ENCODE data around the gene JARID2.

Gene JARID2

DNA sequence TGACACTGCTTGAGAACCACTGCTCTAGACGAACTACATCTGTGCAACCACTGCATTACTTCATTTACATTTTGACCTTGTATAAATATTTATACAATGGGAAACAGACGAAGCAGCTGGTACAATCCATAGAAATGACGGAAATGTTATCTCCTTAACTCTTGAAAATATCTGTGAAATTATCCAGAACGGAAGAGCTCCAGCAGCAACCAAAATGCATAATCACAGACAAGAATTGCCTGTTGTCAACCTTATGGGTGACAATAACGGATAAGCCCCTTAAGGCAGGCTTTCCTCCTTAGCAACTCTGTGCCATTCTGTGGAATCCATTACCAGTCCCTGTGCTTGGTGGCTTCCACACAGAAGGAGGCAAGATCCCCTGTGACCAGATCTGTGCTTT is 301.5 kb downstream of the JARID2 start:
- DNase-seq (ENCODE audit: low read depth), result no peak

DNA sequence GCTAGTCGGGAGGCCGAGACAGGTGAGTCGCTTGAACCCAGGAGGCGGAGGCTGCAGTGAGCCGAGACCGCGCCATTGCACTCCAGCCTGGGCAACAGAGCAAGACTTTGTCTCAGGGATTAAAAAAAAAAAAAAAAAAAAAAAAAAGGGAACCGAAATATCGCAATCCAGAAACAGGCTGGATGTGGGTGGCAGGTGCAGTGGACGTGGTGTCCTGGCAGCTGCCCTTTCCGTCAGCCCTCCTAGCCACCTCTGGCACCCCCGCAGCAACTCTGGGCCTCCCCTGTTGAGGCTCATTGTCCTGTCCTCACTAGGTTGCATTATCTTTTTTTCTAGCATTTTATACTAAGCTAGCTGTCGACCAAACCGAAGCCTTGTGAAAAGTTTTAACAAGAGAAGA is 303.5 kb downstream of the JARID2 start:
- DNase-seq (ENCODE audit: low read depth), result no peak

DNA sequence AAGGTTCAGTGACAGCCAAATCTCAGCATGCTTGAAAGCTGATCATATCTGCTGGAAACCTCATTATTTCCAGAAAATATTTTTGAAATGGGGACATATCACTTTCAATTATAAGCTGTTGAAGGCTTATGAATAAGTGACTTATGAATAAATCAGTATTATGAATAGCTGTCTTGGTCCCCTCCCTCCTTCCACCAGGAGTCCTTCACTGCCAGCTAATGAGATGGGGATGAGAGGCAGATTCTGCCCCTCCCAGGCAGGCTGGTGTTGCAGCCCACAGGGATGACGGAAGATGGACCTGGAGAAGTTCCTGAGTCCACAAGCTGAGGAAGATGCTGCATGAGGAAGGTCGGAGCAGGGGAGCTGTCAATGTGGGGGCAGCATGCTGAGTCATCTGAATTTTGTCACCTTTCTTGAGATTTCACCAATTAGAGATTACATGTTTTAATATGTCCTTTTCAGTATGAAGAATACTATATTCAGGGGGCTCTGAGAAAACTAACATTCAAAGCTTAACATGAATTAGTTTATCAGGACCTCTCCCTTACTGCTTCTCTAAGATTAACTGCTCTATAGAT is 304.8 kb downstream of the JARID2 start:
- DNase-seq (ENCODE audit: low read depth), result no peak

DNA sequence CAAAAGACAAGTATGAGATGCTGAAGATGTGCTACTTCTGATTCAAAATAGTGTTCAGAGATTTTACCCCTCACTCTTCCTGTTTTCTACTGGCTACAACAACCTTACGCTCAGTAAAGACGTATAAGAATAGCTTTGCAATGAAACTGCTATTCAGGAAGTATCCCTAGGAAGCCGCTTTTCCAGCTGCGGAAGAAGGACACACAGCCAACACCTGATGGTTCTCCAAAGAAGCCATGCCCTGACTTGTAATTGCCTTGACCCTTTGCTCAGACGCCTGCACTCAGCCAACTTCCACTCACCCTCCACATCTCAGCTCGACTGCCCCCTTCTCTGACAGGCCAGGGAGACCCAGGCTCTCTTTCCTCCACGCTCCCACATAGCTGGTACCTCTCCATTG is 305.4 kb downstream of the JARID2 start:
- DNase-seq (ENCODE audit: low read depth), result no peak

DNA sequence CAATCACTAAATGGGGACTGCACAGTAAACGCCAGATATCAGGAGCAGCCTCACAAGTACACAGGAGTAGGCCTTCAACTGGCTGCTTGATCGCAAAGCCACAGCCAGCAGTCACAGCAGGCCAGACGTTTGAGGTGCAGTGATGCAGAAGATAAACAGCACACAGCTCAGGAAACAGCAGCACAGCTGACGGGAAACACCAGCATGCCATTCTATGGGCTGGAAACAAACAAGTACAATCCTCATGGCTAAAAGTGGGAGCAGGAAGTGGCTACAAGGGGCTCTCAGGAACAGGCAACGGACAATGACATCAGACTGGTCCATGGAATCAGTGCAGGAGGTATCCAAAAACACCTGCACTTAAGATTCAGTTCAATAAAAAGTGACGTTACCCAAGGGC is 305.9 kb downstream of the JARID2 start:
- DNase-seq (ENCODE audit: low read depth), result no peak

DNA sequence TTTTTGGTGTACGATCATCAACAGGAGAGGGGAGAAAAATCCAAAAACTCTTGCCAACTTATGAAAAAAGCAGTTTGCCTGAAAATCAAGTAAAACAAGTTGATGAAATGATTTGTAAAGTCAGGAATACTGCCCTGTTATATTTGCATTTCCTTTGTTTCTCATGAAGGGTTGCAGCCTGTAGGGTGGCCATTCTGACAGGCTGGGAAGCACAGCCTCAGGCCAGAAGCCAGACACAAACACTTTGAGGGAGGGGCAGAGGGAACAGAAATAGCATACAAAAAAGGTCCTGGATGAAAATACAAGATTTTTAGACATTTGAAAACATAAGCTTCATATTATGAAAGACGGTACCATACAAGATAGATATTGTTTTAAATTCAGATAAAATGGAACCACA is 307.2 kb downstream of the JARID2 start:
- DNase-seq (ENCODE audit: low read depth), result no peak

DNA sequence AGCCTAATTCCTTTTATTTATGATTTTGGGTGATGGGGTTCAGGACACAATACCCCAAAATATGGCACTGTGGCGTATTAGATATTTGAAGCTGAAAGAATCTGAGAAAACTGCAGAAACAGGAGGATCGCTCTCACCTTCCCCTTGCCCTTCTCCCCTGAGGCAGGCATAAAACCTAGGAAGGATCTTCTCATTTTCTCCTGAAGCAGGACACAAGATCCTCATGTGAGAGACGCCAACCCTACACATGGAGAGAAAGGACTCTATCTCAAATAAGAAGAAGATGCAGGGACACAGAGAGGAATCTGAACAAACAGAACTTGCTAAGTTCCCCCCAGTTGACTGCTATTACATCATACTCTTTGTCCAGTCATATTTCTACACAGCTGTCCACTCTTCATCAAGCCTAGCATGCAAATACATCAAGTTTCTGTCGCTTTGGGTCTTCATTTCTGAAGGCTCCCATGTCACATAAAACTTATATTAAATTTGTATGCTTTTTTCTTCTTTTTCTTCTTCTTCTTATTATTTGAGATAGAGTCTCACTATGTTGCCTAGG is 307.9 kb downstream of the JARID2 start:
- no peak for DNase-seq (ENCODE audit: low read depth)

DNA sequence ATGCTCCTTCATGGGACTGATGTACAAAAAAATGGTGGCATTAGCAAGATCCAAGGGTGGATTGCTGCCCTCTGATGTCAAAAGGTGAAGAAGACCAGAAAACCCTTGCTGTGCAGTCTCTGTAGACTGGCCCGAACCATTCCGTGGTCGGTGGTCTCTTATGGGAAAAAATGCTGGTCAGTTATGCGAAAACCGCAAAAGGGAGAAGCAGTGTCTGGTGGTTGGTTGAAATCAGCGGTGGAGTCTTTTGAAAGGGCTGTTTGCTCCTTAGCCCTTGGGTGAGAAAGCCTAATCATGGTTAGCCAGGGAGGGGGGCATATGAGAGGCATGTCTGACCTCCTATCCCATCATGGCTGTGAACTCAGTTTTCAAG is 308.8 kb downstream of the JARID2 start:
- no peak for DNase-seq (ENCODE audit: low read depth)

DNA sequence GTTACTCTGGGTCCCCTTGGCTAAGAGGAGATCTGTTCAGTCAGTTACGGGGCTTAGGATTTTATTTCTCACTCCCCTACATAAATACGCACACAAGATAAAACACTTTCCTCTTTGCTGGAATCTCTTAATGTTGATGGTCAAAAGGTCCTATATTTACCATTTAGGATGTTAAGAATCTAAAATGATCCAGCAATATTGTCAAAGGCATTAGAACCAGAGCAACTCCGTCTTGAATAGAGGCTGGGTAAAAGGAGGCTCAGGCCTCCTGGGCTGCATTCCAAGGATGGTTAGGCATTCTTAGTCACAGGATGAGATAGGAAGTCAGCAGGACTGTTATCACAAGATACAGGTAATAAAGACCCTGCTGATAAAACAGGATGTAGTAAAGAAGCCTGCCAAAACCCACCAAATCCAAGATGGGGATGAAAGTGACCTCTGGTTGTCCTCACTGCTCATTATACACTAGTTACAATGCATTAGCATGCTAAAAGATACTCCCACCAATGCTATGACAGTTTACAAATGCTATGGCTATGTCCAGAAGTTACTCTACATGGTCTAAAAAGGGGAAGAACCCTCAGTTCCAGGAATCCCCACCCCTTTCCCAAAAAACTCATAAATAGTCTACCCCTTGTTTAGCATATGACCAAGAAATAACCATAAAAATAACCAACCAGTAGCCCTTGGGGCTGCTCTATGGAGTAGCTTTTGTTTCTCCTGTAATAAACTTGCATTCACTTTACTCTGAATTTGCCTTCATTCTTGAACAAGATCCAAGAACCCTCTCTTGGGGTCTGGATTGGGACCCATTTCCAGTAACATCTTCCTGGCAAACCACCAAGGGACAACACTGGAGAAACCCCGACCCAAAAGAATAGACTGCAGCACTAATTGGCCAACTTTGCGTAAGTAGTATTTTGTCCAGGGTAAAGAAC is 309.5 kb downstream of the JARID2 start:
- DNase-seq (ENCODE audit: low read depth), result no peak

DNA sequence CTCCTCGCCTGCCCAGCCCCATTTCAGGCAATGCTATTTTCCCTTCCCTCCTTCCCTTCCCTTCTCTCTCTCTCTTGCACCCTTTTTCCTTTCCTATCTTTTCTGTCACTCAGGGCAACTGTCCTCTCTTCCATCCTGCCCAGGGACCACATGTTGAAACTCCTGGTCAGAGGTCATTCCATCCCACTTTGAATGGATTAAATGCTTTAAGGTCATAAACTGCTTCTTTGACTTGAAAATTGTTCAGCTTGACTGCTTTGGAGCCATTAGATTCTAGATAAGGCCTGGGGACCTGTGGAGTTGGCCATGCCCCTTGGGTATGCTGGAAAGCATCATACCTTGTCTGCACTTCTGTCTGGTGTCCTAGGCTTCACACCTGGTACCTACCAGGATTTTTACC is 310.8 kb downstream of the JARID2 start:
- DNase-seq (ENCODE audit: low read depth), result no peak

DNA sequence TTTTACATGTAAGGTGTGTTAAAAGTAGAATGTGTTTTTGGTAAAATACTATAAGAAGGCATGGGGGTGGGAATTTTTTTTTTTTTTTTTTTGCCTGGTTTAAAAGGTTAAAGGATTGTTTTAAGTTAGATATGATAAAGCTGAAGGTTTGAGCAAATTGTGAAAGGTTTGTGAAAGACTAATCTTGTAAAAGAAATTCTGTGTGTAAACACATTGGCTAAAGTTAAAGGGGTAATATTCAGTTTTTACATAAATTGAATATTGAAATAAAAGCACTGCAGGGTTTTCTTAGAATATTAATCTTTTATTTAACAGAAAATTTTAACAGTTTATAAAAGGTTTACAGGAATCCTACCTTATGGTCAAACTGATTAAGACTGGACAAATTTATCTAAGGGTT is 311.3 kb downstream of the JARID2 start:
- DNase-seq (ENCODE audit: low read depth), result no peak

DNA sequence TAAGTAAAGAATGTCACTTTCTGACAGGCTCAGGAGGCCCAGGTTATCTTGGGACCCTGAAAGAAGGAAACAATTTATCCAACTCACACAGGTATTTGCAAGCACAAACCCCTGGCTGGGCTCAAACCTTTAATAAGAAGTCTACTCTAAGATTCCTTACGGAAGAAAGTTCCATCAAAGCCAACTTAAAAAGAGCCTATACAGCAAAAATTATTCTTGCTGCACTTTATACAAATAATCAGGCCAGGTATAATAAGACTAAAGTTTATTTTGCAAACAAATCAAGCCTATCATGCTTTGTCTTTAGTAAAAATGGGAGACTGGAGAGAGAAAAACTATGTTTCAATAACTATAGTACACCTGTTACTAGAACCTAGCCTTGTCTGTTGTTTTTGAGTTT is 314.8 kb downstream of the JARID2 start:
- DNase-seq (ENCODE audit: low read depth), result no peak

DNA sequence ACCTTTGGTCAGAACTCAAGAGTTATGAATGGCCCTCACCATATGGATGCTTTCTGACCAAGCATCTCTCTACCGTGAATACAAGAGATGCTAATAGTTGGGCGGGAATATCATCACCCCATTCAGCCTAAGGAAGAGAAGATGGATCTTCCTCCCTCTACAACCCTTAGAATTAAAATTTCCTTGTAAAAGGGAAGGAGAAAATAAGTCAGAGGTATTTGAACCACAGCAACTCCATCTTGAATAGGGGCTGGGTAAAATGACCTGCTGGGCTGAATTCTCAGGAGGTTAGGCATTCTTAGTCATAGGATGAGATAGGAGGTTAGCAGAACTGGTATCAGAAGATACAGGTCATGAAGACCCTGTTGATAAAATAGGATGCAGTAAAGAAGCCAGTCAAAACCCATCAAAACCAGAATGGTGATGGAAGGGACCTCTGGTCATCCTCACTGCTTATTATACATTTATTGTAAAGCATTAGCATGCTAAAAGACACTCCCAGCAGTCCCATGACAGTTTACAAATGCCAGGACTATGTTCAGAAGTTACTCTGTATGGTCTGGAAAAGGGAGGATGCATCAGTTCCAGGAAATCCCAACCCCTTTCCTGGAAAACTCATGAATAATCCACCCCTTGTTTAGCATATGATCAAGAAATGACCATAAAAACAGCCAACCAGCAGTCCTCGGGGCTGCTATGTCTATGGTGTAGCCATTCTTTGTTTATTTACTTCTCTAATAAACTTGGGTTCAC is 315.8 kb downstream of the JARID2 start:
- no peak for DNase-seq (ENCODE audit: low read depth)

DNA sequence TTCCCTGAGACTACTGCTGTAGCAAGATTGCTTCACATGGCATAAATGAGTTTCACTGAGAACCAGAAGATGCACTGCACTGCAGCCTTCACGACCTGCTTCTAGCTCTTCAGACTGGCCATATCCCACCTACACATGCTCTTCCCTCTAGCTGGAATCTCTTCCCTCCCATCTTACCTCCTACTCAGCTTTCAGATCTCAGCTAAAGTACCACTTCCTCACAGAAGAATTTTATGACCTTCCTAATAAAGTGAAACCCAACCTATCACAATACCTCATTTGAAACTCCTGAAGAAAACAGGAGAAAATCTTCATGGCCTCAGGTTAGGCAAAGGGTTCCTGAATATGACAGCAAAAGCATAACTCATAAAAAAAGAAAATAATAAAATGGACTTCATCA is 317.1 kb downstream of the JARID2 start:
- DNase-seq (ENCODE audit: low read depth), result no peak

DNA sequence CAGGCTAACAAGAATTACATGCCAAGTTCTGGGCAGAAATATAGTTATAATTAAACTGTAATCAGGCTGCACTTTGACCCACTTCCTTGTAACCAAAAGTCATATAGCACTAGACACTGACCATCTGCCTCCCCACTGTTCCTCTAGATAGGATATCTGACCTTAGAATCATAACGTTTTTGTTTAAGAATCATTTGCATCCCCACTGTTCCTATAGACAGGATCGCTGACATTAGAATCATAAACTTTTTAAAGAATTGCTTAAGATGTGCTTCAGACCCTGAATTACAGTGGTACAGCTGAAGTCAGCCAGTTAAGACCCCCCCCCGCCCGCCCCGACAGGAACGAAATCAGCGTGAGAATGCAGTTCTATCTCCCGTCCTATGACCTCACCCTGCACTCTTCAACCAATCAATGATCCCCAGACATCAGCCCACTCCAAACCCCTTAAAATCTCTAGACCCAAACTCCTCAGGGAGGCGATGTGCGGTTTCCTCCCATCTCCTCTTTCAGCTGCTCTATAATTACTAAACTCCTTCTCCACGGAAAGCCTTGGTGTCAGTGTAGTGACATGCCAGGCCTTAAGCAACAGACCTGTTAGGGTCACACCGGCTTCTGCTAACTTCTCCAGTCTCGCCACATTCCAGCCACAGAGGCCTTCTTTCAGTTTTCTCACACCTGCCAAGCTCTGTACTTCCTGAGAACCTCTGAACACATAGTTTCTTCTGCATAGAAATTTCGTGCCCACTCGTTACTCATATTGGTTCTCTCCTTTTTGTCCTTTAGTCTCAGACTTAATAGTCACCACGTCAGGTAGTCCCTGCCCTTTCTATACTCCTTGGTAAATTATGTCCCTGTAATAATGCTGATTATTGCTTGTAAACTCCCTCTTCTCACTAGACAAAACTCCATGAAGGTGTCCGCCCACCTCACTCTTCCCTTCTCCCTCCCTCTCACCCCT is 323.4 kb downstream of the JARID2 start:
- DNase-seq (ENCODE audit: low read depth), result no peak

DNA sequence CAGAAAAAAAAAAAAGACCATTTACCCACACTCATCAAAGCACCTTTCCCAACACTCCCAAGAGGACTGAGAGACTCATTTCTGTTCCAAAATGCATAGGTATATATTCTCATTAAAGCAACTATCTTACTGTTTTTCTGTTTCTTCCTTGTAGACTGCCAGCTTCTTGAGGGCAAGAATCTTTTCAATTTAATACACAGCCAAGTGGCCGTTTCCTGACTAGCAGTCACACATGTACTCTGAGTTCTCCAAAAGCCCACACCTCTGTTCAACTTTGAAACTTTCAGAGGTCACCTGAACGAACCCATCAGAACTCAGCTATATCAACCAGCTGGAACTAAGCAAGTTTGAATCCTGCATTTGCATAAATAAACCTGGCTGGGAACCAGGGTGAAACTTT is 324.3 kb downstream of the JARID2 start:
- DNase-seq (ENCODE audit: low read depth), result no peak
